Activated effector memory CD4-positive, alpha-beta T cell treated with anti-CD3 and anti-CD28 coated beads, Interleukin-2, amount 50 U/mL, for 16 hours (primary cell): ENCODE results near the gene BPI.
"Not testable (repeated sequence)": the region's sequence is repeated elsewhere in the genome, so short reads cannot be mapped to it uniquely, and the experiment has no call there.

Experiments
- DNase-seq: peaks from one replicate; pipeline ENCODE4 v3.0.0-alpha.2; 2020

BPI gene

DNA sequence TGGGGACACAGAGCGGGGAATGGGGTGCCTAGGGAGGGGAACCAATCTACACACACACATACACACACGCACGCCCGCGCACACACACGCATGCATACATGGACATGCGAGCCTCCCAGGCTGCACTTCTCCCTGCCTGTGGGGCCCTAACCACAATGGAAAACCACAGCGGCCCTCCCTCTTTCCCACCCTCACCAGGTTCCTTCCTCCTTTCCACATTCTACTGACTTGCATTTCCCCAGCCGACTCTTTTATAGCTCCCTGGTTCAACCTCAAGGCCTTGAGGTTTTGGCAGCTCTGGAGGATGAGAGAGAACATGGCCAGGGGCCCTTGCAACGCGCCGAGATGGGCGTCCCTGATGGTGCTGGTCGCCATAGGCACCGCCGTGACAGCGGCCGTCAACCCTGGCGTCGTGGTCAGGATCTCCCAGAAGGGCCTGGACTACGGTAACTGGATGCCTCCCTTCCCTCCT lies at the start of gene BPI:
Gene BPI (plus strand): TSS at position 249 of the 472 bp plus-strand sequence. CDS start 68 bp downstream, at position 317.
- no peak for DNase-seq

DNA sequence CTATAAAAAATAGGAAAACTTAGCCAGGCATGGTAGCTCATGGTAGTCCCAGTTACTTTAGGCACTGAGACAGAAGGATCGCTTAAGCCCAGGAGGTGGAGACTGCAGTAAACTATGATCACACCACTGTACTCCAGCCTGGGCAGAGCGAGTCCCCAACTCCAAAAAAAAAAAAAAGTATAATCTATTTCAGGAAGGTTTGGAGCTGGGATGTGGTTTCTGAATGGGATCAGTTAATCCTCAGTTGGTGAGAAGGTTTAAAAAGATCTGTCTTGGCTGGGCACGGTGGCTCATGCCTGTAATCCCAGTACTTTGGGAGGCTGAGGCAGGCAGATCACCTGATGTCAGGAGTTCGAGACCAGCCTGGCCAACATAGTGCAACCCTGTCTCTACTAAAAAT lies 49.3 kb upstream of the BPI start:
- not testable (repeated sequence) for DNase-seq

DNA sequence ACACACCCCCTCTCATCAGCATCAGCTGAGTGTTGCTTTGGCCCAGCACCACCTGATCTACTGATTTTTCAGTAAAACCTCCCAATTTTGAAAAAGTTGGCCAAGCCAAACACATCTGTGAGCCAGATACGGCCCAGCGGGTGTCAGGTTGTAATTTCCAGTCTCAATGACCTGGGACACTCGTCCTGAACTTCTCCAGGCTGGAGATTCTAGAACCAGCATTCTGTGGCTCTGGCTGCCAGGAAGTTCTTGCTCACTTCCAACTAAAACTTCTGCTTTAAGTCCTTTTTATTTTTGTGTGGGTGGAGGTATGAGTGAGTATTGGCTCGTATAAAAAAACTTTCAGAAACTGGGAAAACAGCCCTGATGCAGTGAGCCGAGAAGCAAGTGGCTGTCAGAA lies 48.6 kb upstream of the BPI start:
- no peak for DNase-seq

DNA sequence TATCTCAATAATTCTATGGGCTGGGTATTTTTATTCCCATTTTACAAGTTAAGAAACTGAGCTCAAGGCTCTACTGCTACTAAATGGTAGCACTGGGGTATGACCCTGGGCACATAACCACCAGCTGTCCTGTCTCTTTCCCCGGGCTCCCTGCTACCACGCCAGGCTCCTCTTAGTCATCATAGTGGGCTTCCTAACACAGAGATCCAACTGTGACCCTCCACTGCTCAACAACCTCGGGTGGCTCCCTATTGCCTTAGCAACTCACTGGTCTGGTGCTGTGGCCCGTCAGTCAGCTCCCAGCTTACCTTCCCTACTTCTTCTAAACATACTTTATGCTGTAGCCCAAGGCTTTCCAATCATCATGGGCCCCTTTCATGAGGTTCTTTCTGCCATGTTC lies 47.9 kb upstream of the BPI start:
- no peak for DNase-seq

DNA sequence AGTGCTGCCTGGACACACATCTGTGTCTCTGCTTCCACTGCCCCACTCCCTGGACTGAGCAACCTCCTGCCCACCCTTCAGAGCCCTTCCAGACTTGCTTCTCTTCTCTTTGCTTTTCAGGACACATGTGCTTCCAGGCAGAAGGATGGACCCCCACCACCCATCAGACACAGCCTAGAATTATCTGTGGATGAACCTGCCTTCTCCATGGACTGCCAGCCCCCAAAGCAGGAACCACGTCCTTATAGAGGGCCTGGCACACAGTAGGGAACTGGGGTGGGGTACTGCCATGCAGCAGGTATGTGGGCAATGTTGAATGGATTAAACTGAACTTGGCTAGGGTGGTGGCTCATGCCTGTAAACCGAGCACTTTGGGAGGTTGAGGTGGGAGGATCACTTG lies 47.0 kb upstream of the BPI start:
- no peak for DNase-seq

DNA sequence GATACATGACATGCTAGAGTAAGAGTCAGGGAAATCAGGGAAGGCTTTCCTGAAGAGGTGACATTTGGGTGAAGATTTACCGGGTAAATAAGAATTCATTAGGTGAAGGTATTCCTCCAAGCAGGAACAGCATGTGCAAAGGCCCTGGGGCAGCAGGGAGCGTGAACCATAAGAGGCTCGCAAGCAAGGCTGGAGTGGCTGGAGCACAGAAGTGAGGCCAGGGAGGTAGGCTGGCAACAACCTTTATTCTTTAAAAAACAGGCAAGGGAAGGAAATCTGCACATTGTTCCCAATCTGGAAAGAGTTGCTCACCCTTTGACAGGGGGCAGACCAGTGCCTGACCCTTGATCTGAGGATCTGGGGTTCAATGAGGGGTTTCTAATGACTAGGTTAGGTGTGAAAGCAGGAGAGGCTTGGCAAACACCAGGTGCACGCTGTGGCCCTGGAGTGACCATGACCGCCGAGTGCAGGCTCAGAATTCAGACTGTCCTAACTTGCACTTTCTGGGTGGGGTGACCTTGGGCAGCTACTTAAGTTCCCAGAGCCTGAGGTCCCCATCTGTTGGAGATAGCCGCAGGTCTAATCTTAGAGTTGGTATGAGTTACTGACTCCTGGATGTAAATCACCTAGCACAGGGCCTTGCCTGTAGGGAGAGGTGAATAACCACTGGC lies 45.3 kb upstream of the BPI start:
- no peak for DNase-seq

DNA sequence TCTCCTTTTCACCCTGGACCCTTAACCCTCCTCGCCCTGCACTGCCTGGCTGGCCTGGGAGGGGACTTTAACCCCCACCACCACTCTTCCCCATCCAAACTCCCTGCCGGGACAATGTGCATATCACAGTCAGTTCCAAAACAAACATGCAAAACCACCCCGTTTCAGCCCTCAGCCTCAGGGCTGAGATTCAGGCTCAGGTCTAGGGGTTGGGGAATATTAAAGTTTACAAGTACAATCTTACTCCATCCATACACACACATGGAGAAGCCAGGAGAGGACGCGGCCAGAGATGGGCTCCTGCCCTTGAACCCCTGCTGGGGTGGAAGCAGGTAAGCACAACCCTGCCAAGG lies 44.0 kb upstream of the BPI start:
- DNase-seq: no peak

DNA sequence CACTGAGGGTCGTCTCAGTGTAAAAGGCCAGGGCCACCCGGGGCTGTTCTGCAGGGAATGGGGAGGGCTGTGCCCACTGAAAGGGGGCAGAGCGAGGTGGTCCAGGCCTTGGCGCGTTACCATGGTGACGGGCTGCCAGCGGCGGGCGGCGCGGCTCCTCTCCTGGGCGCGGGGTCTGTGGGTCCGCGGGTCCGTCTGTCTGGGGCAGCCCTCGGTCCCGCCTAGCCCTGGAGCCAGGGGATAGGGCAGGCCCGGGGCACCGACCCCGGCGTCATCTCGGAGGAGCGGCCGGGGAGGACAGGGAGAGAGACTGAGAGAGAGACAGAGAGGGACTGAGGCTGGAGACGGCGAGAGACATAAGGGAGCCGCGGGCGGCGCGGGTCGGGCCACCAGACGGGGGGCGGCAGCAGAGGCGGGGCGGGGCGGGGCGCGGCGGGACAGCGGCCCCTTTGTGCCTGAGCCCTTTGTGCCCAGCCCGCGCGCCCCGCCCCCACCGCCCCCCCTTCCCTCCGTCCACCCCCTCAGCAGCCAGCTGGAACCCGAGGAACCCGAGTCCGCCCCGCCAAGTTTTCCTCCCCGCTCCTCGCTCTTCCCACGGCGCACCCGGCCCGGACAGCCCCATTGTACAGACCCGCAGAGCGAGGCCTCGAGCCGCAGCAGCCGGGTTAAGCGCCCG lies 43.4 kb upstream of the BPI start, which contains the start of gene KIAA1755:
Gene KIAA1755 (minus strand): TSS at position 358 of the 676 bp plus-strand sequence. CDS start 235 bp downstream, at position 123.
- DNase-seq: no peak

DNA sequence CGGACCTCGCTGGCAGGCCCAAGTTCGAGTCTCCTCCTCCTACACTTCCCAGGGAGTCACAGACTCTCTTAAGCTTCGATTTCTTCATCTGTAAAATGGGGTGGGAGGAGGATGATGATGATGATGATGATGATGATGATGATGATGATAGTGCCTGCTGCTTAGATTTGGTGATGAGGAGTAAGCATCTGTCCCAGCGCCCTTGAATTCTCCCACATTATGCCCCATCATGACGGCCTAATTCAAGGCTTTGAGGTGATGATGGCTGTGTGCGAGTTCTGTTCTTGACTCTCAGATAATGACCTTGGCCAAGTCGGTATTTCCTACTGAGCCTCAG lies 42.9 kb upstream of the BPI start:
- no peak for DNase-seq

DNA sequence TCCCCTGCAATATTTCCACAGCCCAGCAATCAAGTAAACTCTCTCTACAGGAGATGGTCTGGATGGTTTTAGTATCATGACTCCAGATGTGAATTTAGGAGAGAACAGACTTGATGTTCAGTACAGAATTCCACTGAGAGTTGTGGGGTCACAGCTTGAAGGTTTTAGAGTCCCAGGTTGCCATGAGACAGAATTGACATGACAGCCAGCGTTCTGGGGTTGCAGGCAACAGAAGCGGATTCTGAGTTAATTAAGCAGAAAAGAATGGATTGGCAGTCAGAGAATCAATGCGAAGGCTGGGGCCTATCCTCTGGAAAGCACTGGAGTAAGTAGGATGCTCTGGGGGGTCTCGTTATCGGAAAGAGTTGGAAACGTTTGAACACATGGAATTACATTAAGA lies 41.0 kb upstream of the BPI start:
- DNase-seq: no peak

DNA sequence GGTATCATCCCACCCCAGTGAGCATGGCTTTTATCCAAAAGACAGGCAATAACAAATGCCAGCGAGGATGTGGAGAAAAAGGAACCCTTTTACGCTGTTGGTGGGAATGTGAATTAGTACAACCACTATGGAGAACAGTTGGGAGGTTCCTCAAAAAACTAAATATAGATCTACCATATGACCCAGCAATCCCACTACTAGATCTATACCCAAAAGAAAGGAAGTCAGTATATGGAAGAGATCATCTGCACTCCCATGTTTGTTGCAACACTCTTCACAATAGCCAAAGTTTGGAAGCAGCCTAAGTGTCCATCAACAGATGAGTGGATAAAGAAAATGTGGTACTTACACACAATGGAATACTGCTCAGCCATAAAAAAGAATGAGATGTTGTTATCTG lies 37.5 kb upstream of the BPI start:
- no peak for DNase-seq

DNA sequence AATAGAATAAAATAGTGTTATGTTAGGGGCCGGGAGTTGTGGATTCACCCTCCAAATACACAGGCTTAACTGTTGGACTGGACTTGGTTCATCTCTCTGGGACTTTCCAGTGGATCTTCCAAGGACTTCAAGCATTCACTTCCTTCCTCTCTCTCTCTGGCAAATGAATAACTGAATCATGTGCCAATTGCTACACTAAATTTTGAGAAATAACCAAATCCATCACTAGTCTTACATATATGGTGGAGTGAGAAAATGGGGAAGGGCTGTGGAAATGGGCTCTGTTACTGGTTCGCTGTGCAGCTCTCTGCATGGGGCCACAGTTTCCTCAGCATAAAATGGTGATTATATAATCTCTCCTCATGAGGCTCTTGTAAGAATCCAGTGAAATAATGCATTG lies 36.7 kb upstream of the BPI start:
- DNase-seq: no peak

DNA sequence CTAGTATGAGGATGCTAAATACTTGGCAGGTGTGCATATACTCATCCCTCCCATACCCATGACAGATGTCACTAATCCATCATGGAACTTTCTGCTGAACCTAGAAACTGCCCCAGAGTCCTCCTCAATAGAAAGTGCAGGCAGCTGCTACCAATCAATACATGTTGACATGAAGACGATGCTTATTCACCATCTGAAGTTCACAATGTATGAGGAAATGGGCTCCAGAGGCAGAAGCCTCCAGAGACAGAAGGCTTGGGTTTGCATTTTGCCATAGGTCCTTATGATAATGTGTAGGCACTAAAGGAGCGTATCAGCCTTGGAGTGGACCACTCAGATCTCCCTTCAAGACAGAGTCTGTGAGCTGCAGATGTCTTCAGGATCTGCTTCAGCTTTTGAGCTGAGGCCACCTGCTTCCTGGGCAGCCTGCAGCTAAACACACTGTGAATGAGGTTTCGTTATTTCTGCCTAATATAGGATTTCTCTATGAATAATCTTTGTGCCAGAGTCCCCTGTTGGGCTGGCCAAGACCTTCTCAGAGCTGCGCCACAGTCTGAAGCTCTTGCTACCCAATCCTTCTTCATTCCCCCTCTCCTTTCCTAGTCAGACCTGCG lies 35.9 kb upstream of the BPI start:
- DNase-seq: no peak

DNA sequence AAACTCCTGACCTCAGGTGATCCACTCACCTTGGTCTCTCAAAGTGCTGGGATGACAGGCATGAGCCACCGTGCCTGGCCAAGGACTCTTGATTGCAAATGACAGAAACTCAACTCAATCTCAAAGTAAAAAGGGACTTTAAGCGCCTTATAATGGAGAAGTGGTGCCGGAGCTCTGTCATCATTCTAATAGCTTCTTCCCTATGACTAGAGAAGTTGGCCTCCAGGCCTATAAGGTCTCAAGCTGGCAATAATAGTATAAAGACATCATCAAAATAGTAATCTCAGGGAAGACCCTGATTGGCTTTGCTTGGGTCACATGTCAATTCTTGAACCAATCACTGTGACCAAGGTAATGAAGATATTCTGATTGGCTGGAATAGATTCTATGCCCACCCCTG lies 34.9 kb upstream of the BPI start:
- DNase-seq: no peak

DNA sequence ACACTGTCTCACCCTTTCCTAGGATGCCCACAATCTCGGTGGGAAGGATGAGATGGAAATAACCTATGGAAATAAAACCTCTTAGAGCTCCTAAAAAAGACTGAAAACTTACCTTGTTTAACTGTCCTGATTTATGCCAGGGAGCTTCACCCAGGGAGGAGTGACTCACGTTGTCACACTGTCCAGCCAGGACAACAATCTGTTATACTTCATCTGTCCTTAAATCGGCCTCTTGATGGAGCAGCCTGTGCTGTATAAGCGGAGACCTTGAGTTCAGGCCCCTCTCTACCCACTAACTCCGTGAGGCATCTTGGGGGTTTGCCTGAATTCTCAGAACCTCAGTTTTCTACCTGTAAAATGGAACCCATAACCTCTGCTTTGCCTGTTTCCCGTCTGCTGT lies 34.2 kb upstream of the BPI start:
- DNase-seq: no peak

DNA sequence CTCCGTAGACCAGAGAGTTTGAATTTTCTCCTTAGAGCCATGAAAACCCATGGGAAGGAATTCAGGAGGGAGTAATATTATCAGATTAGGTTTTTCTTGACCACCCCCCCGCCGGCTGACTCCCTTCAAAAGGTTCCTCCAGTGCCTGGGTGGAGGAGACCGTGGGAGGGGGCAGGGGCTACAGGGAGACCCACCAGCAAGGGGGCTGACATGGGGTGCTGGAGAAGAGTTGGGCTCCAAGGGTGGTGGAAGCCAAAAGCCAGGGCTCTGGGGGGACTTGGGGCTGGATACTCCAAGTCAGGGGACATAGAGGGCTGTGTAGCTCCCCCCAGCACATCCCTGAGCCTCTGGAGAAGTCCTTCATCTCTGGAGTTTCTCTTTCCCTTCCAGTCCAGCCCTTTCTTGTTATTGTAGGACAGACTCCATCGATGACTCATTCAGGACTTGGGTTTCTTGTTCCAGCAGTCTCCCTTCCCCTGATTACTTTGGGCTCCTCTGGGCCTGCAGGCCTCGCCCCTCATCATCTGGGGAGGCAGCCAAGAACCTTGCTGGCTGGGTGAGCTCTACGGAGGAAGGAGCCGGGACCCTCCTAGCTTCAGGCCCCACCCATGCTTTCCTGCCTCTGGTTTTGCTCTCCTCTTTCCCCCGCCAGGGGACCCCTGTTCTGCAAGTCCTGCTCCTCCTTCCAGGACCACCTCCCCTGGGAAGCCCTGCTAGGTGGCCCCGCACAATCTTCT lies 32.9 kb upstream of the BPI start:
- DNase-seq: no peak

DNA sequence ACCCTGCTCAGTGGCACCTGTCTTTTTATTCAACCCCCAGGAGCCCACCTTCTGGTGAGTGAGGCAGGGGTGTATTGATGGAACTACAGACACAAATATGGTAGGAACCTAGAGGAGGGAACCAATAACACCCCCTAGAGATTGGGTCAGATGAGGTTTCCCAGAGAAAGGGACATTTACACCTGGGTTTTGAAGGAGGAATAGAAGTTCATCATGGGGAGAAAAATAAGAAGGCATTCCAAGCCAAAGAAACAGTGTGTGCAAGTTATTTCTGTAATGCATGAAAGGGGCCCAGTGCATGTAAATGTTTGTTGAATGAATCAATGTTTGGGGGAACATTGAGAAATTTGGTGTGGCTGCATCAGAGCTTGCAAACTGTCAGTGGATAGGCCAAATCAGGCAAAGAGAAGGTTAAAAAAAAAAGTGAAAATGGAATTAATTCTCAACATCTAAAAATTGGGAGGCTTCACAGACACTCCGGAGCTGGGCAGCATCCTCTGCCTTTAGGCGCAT lies 32.3 kb upstream of the BPI start:
- DNase-seq: no peak

DNA sequence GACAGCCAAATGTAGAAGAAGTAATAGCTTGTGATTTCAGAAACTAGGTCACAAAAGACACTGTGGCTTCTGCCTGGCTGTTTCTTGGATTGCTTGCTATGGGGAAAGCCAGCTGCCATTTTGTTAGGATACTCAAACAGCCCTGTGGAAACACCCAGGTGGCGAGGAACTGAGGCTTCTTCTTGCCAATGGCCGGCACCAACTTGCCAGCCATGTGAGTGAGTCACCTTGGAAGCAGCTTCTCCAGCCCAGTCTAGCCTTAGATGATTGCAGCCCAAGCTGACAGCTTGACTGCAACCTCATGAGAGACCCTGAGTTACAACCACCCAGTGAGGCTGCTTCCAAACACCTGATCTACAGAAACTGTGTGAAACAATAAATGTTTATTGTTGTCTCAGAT lies 31.6 kb upstream of the BPI start:
- no peak for DNase-seq

DNA sequence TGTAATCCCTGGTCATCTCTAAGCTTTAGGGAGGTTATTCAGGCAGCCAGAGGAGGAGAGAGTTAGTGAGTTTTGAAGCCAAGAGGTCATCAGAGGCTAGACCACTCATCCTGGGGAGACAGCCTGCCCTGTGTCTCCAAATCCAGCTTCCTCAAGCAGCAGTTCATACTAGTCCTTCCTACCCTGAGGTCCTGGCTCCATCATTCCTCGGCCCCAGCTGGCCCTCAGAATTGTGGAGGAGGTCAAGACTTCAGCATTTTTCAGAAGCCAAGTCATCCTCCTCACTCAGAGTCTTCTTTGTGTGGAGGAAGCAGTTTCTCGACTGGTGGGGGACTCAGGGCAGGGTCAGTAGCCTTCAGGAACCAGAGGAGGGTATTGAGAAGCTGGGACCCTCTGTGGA lies 31.0 kb upstream of the BPI start:
- DNase-seq: no peak

DNA sequence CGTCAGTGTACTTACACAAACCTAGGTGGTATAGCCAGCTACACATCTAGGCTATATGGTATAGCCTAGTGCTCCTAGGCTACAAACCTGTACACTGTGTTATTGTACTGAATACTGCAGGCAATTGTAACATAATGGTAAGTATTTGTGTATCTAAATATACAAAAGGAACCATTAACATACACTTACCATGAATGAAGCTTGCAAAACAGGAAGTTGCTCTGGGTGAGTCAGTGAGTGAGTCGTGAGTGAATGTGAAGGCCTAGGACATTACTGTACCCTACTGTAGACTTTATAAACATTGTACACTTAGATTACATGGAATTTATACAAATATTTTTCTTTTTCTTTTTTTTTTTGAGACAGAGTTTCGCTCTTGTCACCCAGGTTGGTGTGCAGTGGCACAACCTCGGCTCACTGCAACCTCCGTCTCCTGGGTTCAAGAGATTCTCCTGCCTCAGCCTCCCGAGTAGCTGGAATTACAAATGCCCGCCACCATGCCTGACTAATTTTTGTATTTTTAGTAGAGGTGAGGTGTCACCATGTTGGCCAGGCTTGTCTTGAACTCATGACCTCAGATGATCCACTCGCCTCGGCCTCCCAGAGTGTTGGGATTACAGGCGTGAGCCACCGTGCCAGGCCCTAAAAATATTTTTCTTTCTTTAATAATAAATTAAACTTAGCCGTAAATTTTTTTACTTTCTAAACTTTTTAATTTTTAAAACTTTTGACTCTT lies 28.0 kb upstream of the BPI start:
- no peak for DNase-seq

DNA sequence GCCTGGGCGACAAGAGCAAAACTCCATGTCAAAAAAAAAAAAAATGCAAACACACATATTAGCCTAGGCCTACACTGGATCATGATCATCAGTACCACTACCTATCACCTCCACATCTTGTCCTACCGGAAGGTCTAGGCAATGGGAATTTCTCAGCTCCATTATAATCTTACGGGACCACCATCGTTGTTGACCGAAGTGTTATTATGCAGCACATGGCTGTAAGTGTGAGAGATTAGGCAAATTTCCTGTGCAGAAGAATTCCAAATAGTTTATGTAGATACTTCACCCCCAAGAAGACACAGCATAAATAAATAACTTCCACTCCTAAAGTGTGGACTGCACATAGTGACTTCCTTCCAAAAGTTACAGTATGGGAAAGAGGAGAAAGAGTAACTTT lies 26.7 kb upstream of the BPI start:
- DNase-seq: no peak

DNA sequence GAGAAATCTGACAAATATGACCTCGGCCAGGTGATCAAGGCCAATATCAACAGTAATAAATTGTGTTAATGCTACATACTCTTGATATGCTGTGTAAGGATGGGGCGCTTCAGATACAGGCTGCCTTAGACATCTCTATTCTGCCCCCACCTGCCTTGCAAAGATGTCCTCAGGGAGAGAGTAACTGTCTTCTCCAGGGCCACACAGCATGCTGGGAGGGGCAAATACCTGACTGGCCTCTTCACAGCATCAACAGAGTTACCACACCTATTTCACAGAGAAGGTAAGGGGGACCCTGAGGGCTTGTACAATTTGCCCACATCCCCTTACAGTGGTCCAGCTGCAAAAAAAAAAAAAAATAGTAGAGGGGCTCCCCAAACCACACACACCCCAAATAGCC lies 26.3 kb upstream of the BPI start:
- no peak for DNase-seq

DNA sequence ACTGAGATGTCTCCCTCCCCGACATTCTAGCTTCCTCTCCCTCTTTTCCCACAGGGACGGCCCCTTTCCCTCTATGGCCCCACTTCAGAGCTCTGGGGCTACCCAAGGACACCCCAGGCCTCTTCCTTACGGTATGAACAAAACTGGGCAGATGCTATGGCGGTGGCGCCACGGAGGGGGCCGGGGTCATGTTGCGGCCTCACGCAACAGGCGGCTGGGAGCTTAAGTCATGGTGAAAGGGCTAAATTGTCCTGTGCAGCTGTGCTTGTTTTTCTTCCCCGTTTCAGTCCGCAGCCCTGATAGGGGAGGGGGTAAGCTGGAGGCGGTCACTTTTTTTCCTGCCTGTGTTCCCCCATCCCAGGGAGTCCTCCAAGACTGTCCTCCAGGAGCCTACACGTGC lies 25.8 kb upstream of the BPI start:
- no peak for DNase-seq
